DOHH2 (cell line): ENCODE measurements around the gene TRPM3.

Experiments used
- H3F3A ChIP-seq: fragments of 200-600 bp; sonication (generic), shearing (Covaris generic); 2 replicates; pipeline ENCODE4 v1.6.0; 2016; ENCODE audit warnings: antibody characterized with exemption, mild to moderate bottlenecking; ENCODE audit not compliant: control insufficient read depth, insufficient read depth
- H3K27ac ChIP-seq: fragments of 200-600 bp; sonication (generic); 2 replicates; pipeline ENCODE4 v1.5.1; 2014; ENCODE audit warnings: low read depth, mild to moderate bottlenecking, low read length, moderate library complexity
- H3K27me3 ChIP-seq: fragments of 200-600 bp; sonication (generic); 2 replicates; pipeline ENCODE4 v1.6.1; 2014; ENCODE audit warnings: mild to moderate bottlenecking, low read length, mixed read lengths; ENCODE audit not compliant: control insufficient read depth
- H3K36me3 ChIP-seq: fragments of 200-600 bp; sonication (generic); 2 replicates; pipeline ENCODE4 v1.6.1; 2014; ENCODE audit warnings: mild to moderate bottlenecking, low read length, moderate library complexity, mixed read lengths; ENCODE audit not compliant: control insufficient read depth
- H3K4me1 ChIP-seq: fragments of 200-600 bp; sonication (generic); 2 replicates; pipeline ENCODE4 v1.6.1; 2014; ENCODE audit warnings: mild to moderate bottlenecking, low read length, mixed read lengths; ENCODE audit not compliant: control insufficient read depth
- H3K4me2 ChIP-seq: fragments of 200-600 bp; sonication (generic); 2 replicates; pipeline ENCODE4 v1.6.0; 2014; ENCODE audit warnings: mild to moderate bottlenecking, low read length, moderate library complexity
- H3K4me3 ChIP-seq: fragments of 200-600 bp; sonication (generic); 2 replicates; pipeline ENCODE4 v1.5.1; 2014; ENCODE audit warnings: mild to moderate bottlenecking, low read length, mixed read lengths
- H3K79me2 ChIP-seq: fragments of 200-600 bp; sonication (generic); 2 replicates; pipeline ENCODE4 v1.6.1; 2014; ENCODE audit warnings: mild to moderate bottlenecking, low read length, mixed read lengths; ENCODE audit not compliant: control insufficient read depth
- H3K9me2 ChIP-seq: fragments of 200-600 bp; sonication (generic); replicated peaks from 2 replicates; pipeline ENCODE4 v1.6.1; 2014; ENCODE audit warnings: mild to moderate bottlenecking, low read length, mixed read lengths; ENCODE audit not compliant: control insufficient read depth
- H3K9me3 ChIP-seq: fragments of 200-600 bp; sonication (generic); 2 replicates; pipeline ENCODE4 v1.6.1; 2014; ENCODE audit warnings: antibody characterized with exemption, low read length, mixed read lengths; ENCODE audit not compliant: control insufficient read depth, insufficient read depth
- H4K20me1 ChIP-seq: fragments of 200-600 bp; sonication (generic); 2 replicates; pipeline ENCODE4 v1.6.0; 2014; ENCODE audit warnings: low read depth, mild to moderate bottlenecking, antibody characterized with exemption, low read length, moderate library complexity; ENCODE audit not compliant: control insufficient read depth, insufficient read depth
- EZH2phosphoT487 ChIP-seq: fragments of 200-600 bp; sonication (generic); IDR thresholded peaks from 2 replicates; pipeline ENCODE4 v1.6.1; 2017; ENCODE audit warnings: borderline replicate concordance, mild to moderate bottlenecking, antibody characterized with exemption, low read length, moderate library complexity, mixed read lengths
- TF ChIP-seq, protein P1 (sequence below): fragments of 200-600 bp; sonication (generic); IDR thresholded peaks from one replicate; pipeline ENCODE4 v1.5.1; 2014; ENCODE audit warnings: antibody characterized with exemption, mild to moderate bottlenecking, low read depth, low read length; ENCODE audit not compliant: poor library complexity, severe bottlenecking

Gene TRPM3

DNA sequence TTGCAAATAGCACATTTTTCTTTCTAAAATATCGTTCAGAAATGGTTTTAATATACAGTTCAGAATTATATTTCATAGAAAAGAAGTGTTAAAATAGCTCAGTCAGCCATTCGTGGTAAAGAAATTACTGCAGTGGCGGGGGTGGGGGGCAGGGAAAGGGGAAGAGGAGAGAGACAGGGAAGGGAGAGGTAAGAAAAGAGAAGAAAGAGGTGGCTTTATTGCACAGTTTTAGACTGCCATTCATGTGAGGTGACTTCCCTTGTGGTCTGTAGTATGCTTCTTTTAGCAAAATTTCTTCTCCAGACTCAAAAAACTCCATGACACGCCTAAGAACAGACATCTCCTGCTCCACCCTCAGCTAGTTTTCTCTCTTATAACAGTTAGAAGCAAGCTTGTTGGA lies 259.6 kb downstream of the TRPM3 start:
- Histone ChIP-seq H3K27me3 (peaks cover 2% of the 10 kb centered on the region; the same call in 1 of the 2 replicates), H3F3A (no peaks in the 10 kb centered on the region), H3K36me3 (no peaks in the 10 kb centered on the region), H4K20me1 (no peaks in the 10 kb centered on the region; the same call in 1 of the 2 replicates), H3K4me2 (no peak overlapping the region), H3K79me2 (no peaks in the 10 kb centered on the region), H3K9me2 (no peaks in the 10 kb centered on the region), H3K4me1 (no peaks in the 10 kb centered on the region), H3K27ac (no peak overlapping the region), H3K4me3 (no peak overlapping the region), H3K9me3 (no peaks in the 10 kb centered on the region)
- TF ChIP-seq, protein P1, sequence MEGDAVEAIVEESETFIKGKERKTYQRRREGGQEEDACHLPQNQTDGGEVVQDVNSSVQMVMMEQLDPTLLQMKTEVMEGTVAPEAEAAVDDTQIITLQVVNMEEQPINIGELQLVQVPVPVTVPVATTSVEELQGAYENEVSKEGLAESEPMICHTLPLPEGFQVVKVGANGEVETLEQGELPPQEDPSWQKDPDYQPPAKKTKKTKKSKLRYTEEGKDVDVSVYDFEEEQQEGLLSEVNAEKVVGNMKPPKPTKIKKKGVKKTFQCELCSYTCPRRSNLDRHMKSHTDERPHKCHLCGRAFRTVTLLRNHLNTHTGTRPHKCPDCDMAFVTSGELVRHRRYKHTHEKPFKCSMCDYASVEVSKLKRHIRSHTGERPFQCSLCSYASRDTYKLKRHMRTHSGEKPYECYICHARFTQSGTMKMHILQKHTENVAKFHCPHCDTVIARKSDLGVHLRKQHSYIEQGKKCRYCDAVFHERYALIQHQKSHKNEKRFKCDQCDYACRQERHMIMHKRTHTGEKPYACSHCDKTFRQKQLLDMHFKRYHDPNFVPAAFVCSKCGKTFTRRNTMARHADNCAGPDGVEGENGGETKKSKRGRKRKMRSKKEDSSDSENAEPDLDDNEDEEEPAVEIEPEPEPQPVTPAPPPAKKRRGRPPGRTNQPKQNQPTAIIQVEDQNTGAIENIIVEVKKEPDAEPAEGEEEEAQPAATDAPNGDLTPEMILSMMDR = no peak
- no peak for TF ChIP-seq EZH2phosphoT487

- Histone ChIP-seq H3K9me3 (no peaks in the 10 kb centered on the region), H4K20me1 (no peaks in the 10 kb centered on the region; the same call in 1 of the 2 replicates), H3K9me2 (no peaks in the 10 kb centered on the region), H3K4me2 (no peak overlapping the region), H3K79me2 (no peaks in the 10 kb centered on the region), H3K36me3 (no peaks in the 10 kb centered on the region), H3K4me1 (no peaks in the 10 kb centered on the region), H3K4me3 (no peak overlapping the region), H3K27ac (no peak overlapping the region), H3F3A (no peaks in the 10 kb centered on the region), H3K27me3 (peaks cover 2% of the 10 kb centered on the region; the same call in 1 of the 2 replicates)
- no peak for TF ChIP-seq EZH2phosphoT487
- TF ChIP-seq, protein P1 = no peak
Measured at GRCh38 chr9:70861376-70861775, 260.0 kb downstream of the TRPM3 start.

DNA sequence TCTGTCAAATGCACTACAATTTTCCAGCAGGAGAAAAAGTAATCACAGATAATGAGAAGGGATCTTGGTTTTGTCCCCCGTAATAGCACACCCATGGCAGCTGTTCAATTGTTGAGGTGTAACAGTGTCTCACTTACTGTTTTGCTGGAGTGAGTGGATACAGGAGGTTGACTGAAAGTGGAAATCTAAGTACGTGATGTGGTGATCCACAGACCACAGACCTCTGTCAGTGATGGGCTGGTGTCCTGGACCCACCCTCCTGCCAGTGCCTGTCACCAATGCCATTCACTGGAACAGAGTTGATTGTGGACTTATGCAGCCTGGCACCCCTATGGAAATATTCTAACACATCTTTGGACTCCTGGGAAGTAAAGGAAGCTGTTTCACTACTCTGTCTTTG lies 261.7 kb downstream of the TRPM3 start:
- no peak overlapping the region for H3K4me3 ChIP-seq
- no peaks in the 10 kb centered on the region for H3K79me2 ChIP-seq
- no peaks in the 10 kb centered on the region for H3K4me1 ChIP-seq
- H3F3A ChIP-seq = no peaks in the 10 kb centered on the region
- no peak overlapping the region for H3K4me2 ChIP-seq
- no peak overlapping the region for H3K27ac ChIP-seq
- TF ChIP-seq, protein P1 = no peak
- TF ChIP-seq EZH2phosphoT487 = no peak
- H3K27me3 ChIP-seq = peaks cover 2% of the 10 kb centered on the region; the same call in 1 of the 2 replicates
- no peaks in the 10 kb centered on the region for H3K36me3 ChIP-seq
- H3K9me3 ChIP-seq = no peaks in the 10 kb centered on the region
- no peaks in the 10 kb centered on the region for H3K9me2 ChIP-seq
- no peaks in the 10 kb centered on the region; the same call in 1 of the 2 replicates for H4K20me1 ChIP-seq

DNA sequence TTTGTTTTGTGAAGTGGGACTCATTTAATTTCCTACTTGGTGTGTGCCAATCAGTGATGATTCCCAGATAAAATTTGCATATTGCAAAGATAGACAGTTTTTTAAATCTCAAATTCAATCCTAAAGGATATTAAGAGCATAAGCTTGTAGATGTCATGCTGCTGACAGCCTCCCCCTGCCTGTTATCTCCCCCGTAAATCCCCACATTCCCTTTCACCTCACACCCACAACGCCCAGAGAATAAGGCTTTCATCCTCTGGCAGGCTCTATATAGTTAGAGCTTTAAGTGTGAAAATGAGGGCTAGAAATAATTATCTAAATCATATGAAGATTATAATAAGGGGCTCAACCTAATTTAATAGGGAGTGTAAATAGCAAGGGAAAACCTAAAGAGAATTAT lies 265.0 kb downstream of the TRPM3 start:
- Histone ChIP-seq H3K4me3 (no peak overlapping the region), H3K27me3 (peaks cover 2% of the 10 kb centered on the region; the same call in 1 of the 2 replicates), H3K9me3 (no peaks in the 10 kb centered on the region), H3K36me3 (no peaks in the 10 kb centered on the region), H3K27ac (no peak overlapping the region), H4K20me1 (no peaks in the 10 kb centered on the region; the same call in 1 of the 2 replicates), H3K4me1 (no peaks in the 10 kb centered on the region), H3K79me2 (no peaks in the 10 kb centered on the region), H3K9me2 (no peaks in the 10 kb centered on the region), H3K4me2 (no peak overlapping the region), H3F3A (no peaks in the 10 kb centered on the region)
- no peak for TF ChIP-seq EZH2phosphoT487
- TF ChIP-seq, protein P1 = no peak
